GM13977 (cell line): Measurements from ENCODE around the gene ST3GAL5.

Experiments used
- DNase-seq: peaks from one replicate; pipeline ENCODE4 v3.0.0; 2012; ENCODE audit warnings: low spot score
- CTCF ChIP-seq: IDR thresholded peaks from 2 replicates; pipeline ENCODE4 v1.5.1; 2012; ENCODE audit warnings: mild to moderate bottlenecking, control low read depth; ENCODE audit not compliant: insufficient read depth; ENCODE audit errors: extremely low read depth, missing control alignments
- in situ Hi-C: fragments of 300-500 bp; cut with MboI; formaldehyde crosslinking; loops from one replicate; pipeline ENCODE4 v1.12.0; 2022; ENCODE audit warnings: low sequenced_read_pairs, low pct_unique_long_range_greater_than_20kb, mixed read lengths, inconsistent platforms; ENCODE audit not compliant: unreplicated experiment

The ST3GAL5 gene

GRCh38 chr2:85888684-85889626, at the start of gene ST3GAL5:
Gene ST3GAL5 (minus strand): TSS chr2:85888990. CDS start chr2:85888905, 85 bp downstream.
- peak; percentile 94 for DNase-seq
- in situ Hi-C loops = no loop called here
- TF ChIP-seq CTCF = peak; percentile 89

DNA sequence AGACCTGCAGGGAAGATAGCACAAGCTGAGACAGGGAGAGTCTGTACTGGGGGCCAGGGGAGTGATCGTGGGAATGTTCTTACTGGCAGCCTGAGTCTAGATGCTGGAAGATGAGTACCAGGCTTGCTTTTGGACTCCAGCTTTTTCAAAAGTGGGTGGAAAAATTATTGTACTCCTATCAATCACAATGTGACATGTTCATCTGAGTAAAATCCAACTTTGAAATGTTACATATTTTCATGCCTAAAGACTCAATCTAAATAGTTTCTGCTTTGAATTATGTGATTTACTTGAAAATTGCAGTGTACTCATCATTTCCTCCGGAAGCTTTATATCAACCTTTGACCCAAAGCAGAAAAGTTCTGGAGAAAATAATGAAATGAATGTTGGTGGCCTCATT, 49.7 kb upstream of the ST3GAL5 start:
- in situ Hi-C loops = no loop called here
- TF ChIP-seq CTCF = no peak

GRCh38 chr2:85937069-85937439, 48.3 kb upstream of the ST3GAL5 start:
- DNase-seq = no peak
- in situ Hi-C loops = no loop called here
- no peak for TF ChIP-seq CTCF

More for the DNA sequence above, 49.7 kb upstream of the ST3GAL5 start:
- DNase-seq = no peak

- no peak for TF ChIP-seq CTCF
- in situ Hi-C loops = no loop called here
- no peak for DNase-seq
These were observed 47.8 kb upstream of the ST3GAL5 start for GRCh38 chr2:85936421-85937068.

DNA sequence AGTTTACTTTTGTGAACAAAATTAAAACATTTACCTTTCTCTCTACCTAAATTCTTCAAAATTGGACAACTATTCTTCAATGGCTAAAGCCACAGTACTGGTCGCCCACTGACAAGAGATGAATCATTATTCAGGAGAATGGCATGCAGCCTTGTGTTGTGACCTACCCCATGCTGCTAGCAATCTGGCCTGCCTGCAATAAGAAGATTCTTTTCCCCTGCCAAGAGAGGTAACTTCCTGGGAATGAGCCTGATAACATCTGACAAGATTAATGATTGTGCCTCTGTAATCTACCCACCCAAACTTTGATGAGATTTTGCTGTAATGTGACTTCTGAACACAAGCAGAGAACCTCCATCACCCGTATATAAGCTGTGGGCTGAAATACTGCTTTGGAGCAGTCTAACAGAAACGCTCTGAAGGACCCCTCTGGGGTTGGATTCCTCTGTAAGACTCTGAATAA, 47.0 kb upstream of the ST3GAL5 start:
- no peak for TF ChIP-seq CTCF
- no peak for DNase-seq
- in situ Hi-C loops = no loop called here

GRCh38 chr2:85935170-85935745, 46.5 kb upstream of the ST3GAL5 start:
- TF ChIP-seq CTCF = no peak
- in situ Hi-C loops = no loop called here
- DNase-seq = no peak
